Thoracic aorta (tissue), 2 donors: ENCODE results near the gene HFE. TPM values are rescaled to one million over a fixed set of nuclear protein-coding genes. Genes with fewer than 3 reads are reported as not detected.

Experiments
- ATAC-seq: fragments of 150-250 bp; one replicate; pipeline ENCODE4 v1.8.0; 2017; ENCODE audit warnings: low read depth; ENCODE audit not compliant: insufficient number of reproducible peaks, low FRiP score
- DNase-seq: peaks from one replicate; pipeline ENCODE4 v3.0.0-alpha.2; 2020; ENCODE audit warnings: low spot score
- H3K27ac ChIP-seq, 2 donors: fragments of 200-600 bp; sonication (generic); 1 replicate in 1 of 2; 2 replicates in 1 of 2; pipeline ENCODE4 v1.5.1; 2016; ENCODE audit warnings: mild to moderate bottlenecking in 2 of 2, moderate library complexity in 2 of 2
- H3K27me3 ChIP-seq: fragments of 200-600 bp; sonication (generic); replicated peaks from 2 replicates; pipeline ENCODE4 v1.6.0; 2016; ENCODE audit warnings: mild to moderate bottlenecking; ENCODE audit not compliant: insufficient read depth
- H3K36me3 ChIP-seq: fragments of 200-600 bp; sonication (generic); one replicate; pipeline ENCODE4 v1.5.1; 2016
- H3K4me1 ChIP-seq, 2 donors: fragments of 200-600 bp; sonication (generic); 1 replicate in 1 of 2; 2 replicates in 1 of 2; pipeline versions ENCODE4 v1.5.1 to v1.6.0; 2016; ENCODE audit warnings: low read depth in 2 of 2, mild to moderate bottlenecking in 1 of 2; ENCODE audit not compliant: control insufficient read depth in 1 of 2
- H3K4me3 ChIP-seq: fragments of 200-600 bp; sonication (generic); 2 replicates; pipeline ENCODE4 v1.5.1; 2016; ENCODE audit warnings: mild to moderate bottlenecking
- H3K9me3 ChIP-seq: fragments of 200-600 bp; sonication (generic); 2 replicates; pipeline ENCODE4 v1.5.1; 2016
- CTCF ChIP-seq: fragments of 200-600 bp; sonication (generic); IDR thresholded peaks from one replicate; pipeline ENCODE4 v1.5.1; 2019; ENCODE audit warnings: antibody characterized with exemption
- total RNA-seq, 2 donors: library from RNA; depleted of rRNA; stranded (reverse); fragments of >200 nt; gene quantifications; one replicate each; pipeline versions ENCODE4 v1.1.0 to v1.2.3, GENCODE V29; 2016

Gene HFE
- total RNA-seq, 2 donors from 2014 or later: 8.7 to 10.1 TPM

- no peaks in the 10 kb centered on the region for H3K27me3 ChIP-seq
- peak overlapping the region; percentile 89 for H3K4me3 ChIP-seq
- ATAC-seq (no peak), DNase-seq (no peak)
- no peaks in the 10 kb centered on the region for H3K9me3 ChIP-seq
- no peak for TF ChIP-seq CTCF
- peaks cover 8 to 29% of the 10 kb centered on the region in 2 donors for H3K4me1 ChIP-seq
- H3K36me3 ChIP-seq: no peaks in the 10 kb centered on the region
- H3K27ac ChIP-seq: peak overlapping the region; percentile 97 to 100
Observed at GRCh38 chr6:26124781-26125685, 37.8 kb downstream of the HFE start.

GRCh38 chr6:26126394-26127235 is 39.4 kb downstream of the HFE start:
- H3K4me1 ChIP-seq: peaks cover 8 to 29% of the 10 kb centered on the region in 2 donors
- ATAC-seq: no peak
- no peak for TF ChIP-seq CTCF
- H3K27ac ChIP-seq: peak overlapping the region; percentile 16 to 97
- H3K4me3 ChIP-seq: peak overlapping the region; percentile 89
- no peaks in the 10 kb centered on the region for H3K9me3 ChIP-seq
- no peaks in the 10 kb centered on the region for H3K36me3 ChIP-seq
- DNase-seq: no peak
- no peaks in the 10 kb centered on the region for H3K27me3 ChIP-seq

- no peaks in the 10 kb centered on the region for H3K27me3 ChIP-seq
- TF ChIP-seq CTCF: no peak
- DNase-seq (no peak), ATAC-seq (no peak)
- H3K9me3 ChIP-seq: no peaks in the 10 kb centered on the region
- no peak overlapping the region for H3K4me3 ChIP-seq
- H3K27ac ChIP-seq: no peak overlapping the region
- peaks cover 8 to 23% of the 10 kb centered on the region in 2 donors for H3K4me1 ChIP-seq
- H3K36me3 ChIP-seq: no peaks in the 10 kb centered on the region
Observed at GRCh38 chr6:26128013-26128771, 41.0 kb downstream of the HFE start.

- DNase-seq: no peak
- Histone ChIP-seq H3K36me3 (no peaks in the 10 kb centered on the region), H3K4me3 (no peak overlapping the region), H3K4me1 (peaks cover 8 to 23% of the 10 kb centered on the region in 2 donors), H3K27ac (no peak overlapping the region), H3K9me3 (no peaks in the 10 kb centered on the region), H3K27me3 (no peaks in the 10 kb centered on the region)
- no peak for TF ChIP-seq CTCF
- no peak for ATAC-seq
Observed at GRCh38 chr6:26129656-26130055, 42.4 kb downstream of the HFE start.
